ENCODE measurements around the gene OR2M2. TPM values are rescaled to one million over a fixed set of nuclear protein-coding genes. Genes with fewer than 3 reads are reported as not detected.

The OR2M2 gene
- total and polyA plus RNA-seq, 9 donors: not detected

GRCh38 chr1:248229360-248229908, 54.8 kb downstream of the OR2M2 start:
- Histone ChIP-seq H3K27ac (no peak overlapping the region), H3K4me1 (ENCODE audit: insufficient read depth) (no peaks in the 10 kb centered on the region), H3K27me3 (no peaks in the 10 kb centered on the region), H3K9me3 (no peaks in the 10 kb centered on the region), H3K36me3 (no peaks in the 10 kb centered on the region), H3K4me3 (no peak overlapping the region)
- TF ChIP-seq POLR2A (IDR thresholded peaks at IDR 0.05) (no peak), EP300 (IDR thresholded peaks at IDR 0.05) (no peak), CTCF (IDR thresholded peaks at IDR 0.05) (no peak)
- no peak for DNase-seq
- 51 to 70% (median 59%) methylated on average over 6 of the region's 6 CpGs for WGBS, 3 donors
- intact Hi-C loops (cut with DNase I): no loop called here

Other genes starting within 250 kb of the OR2M2 start
- gene OR2AJ1, start 249.9 kb upstream of the OR2M2 start, total RNA-seq: not detected
- not detected for gene OR2AJ1, start 249.9 kb upstream of the OR2M2 start, polyA plus RNA-seq
- under 1 TPM in 1 of 7 donors, not detected in 6; 0.34 TPM for gene OR2L8, start 226.0 kb upstream of the OR2M2 start, total RNA-seq
- not detected for gene OR2L8, start 226.0 kb upstream of the OR2M2 start, polyA plus RNA-seq
- gene OR2AK2, start 209.6 kb upstream of the OR2M2 start, total RNA-seq: under 1 TPM in 2 of 7 donors, not detected in 5; 0.36 to 0.80 TPM
- not detected for gene OR2AK2, start 209.6 kb upstream of the OR2M2 start, polyA plus RNA-seq
- gene OR2L5, start 161.2 kb upstream of the OR2M2 start, total RNA-seq: under 1 TPM in 1 of 7 donors, not detected in 6; 0.23 TPM
- gene OR2L5, start 161.2 kb upstream of the OR2M2 start, polyA plus RNA-seq: not detected
- gene OR2L2, start 144.8 kb upstream of the OR2M2 start, total RNA-seq: under 1 TPM in 5 of 7 donors, not detected in 2; 0.08 to 0.69 (median 0.17) TPM
- gene OR2L2, start 144.8 kb upstream of the OR2M2 start, polyA plus RNA-seq: under 1 TPM in 1 of 2 donors, not detected in 1; 0.12 TPM
- gene OR2L3, start 128.0 kb upstream of the OR2M2 start, total RNA-seq: under 1 TPM in 4 of 7 donors, not detected in 3; 0.08 to 0.24 (median 0.16) TPM
- not detected for gene OR2L3, start 128.0 kb upstream of the OR2M2 start, polyA plus RNA-seq
- gene OR2L13, start 79.6 kb upstream of the OR2M2 start, total RNA-seq: under 1 TPM in 3 of 7 donors, not detected in 4; 0.24 to 0.34 (median 0.25) TPM
- under 1 TPM; 0.04 to 0.13 TPM for gene OR2L13, start 79.6 kb upstream of the OR2M2 start, polyA plus RNA-seq
- gene OR2M5, start 29.7 kb upstream of the OR2M2 start, total RNA-seq: not detected
- gene OR2M5, start 29.7 kb upstream of the OR2M2 start, polyA plus RNA-seq: not detected
- under 1 TPM in 1 of 7 donors, not detected in 6; 0.11 TPM for gene OR2M3, start 22.4 kb downstream of the OR2M2 start, total RNA-seq
- not detected for gene OR2M3, start 22.4 kb downstream of the OR2M2 start, polyA plus RNA-seq
- under 1 TPM in 1 of 7 donors, not detected in 6; under 0.01 TPM for gene OR2M4, start 56.6 kb downstream of the OR2M2 start, total RNA-seq
- not detected for gene OR2M4, start 56.6 kb downstream of the OR2M2 start, polyA plus RNA-seq
- not detected for gene OR2T33, start 103.2 kb downstream of the OR2M2 start, total RNA-seq
- gene OR2T33, start 103.2 kb downstream of the OR2M2 start, polyA plus RNA-seq: not detected
- gene OR2T12, start 128.6 kb downstream of the OR2M2 start, total RNA-seq: not detected
- not detected for gene OR2T12, start 128.6 kb downstream of the OR2M2 start, polyA plus RNA-seq
- gene OR2M7, start 149.7 kb downstream of the OR2M2 start, total RNA-seq: not detected
- not detected for gene OR2M7, start 149.7 kb downstream of the OR2M2 start, polyA plus RNA-seq
- not detected for gene OR14C36, start 174.0 kb downstream of the OR2M2 start, total RNA-seq
- not detected for gene OR14C36, start 174.0 kb downstream of the OR2M2 start, polyA plus RNA-seq
- not detected for gene OR2T4, start 186.8 kb downstream of the OR2M2 start, total RNA-seq
- gene OR2T4, start 186.8 kb downstream of the OR2M2 start, polyA plus RNA-seq: not detected
- not detected for gene OR2T6, start 200.9 kb downstream of the OR2M2 start, total RNA-seq
- gene OR2T6, start 200.9 kb downstream of the OR2M2 start, polyA plus RNA-seq: not detected
- gene OR2T1, start 228.2 kb downstream of the OR2M2 start, total RNA-seq: not detected
- not detected for gene OR2T1, start 228.2 kb downstream of the OR2M2 start, polyA plus RNA-seq